Heart left ventricle (tissue), 13 donors: ENCODE results near the gene CACNA1C.

Experiments
- CTCF ChIP-seq, 12 donors: fragments of 200-600 bp; sonication (generic) in 4 of 12; IDR thresholded peaks; one replicate each; pipeline versions ENCODE4 v1.5.0 to v1.8.0; 2018 to 2022; ENCODE audit warnings: antibody characterized with exemption in 12 of 12, mild to moderate bottlenecking in 5 of 12
- POLR2A ChIP-seq, 2 donors: fragments of 450-650 bp; IDR thresholded peaks; one replicate each; pipeline ENCODE4 v1.6.1; 2017; ENCODE audit warnings: antibody characterized with exemption in 2 of 2, mild to moderate bottlenecking in 2 of 2, moderate library complexity in 2 of 2
- donor health status: ischemic (EF 13 %, LVEDD 7.1; RV severe dilation, severe dysfunction).
- donor health status: DM: no; HTN: yes; CAD: no.
- donor health status: DM: no; HTN: no; CAD: no.
- donor health status: ischemic (EF 25% LVEDD 6.9; RV normal size, moderate dysfunction).
- donor health status: ischemic (EF 25% LVEDD 5.7; RV mildly dilated, moderate dysfunction).
- donor health status: ischemic (EF 35%, LVEDD 5.7; RV mildly dilated, moderate dysfunction).
- donor health status: nonischemic (EF 11% LVEDD 7.7; RV severe dilation, severe dysfunction).
- donor health status: DM: yes; HTN: yes; CAD: no.
- donor health status: PGD.
- donor health status: ischemic (EF 29% LVEDD 5.4; RV normal size, mild dysfunction).
- donor health status: nonischemic (EF 23%, LVEDD 6.1; RV moderate dilation, normal function).

DNA sequence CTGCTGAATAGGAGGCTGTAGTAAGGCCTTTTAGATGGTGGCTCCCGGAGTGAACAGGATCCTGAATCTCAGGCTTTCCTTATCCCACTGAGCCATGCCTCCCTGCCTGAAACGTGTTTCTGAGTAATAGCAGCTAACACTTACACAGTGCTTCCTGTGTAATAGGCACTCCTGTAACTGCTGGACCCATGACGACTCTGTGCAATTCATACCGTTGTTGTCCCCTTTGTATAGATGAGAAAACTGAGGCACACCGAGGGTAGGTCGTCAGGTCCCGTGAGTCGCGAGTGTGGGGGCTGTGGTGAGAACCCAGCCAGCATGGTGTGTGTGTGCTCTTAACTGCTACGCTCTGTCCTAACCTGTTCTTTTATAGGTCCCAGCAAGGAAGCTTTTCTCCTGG lies 193.6 kb downstream of the CACNA1C start:
- TF ChIP-seq POLR2A (IDR thresholded peaks at IDR 0.05) (no peak), CTCF (IDR thresholded peaks at IDR 0.05) (no peak)
